ENCODE measurements around the gene COL4A4.

Gene COL4A4

DNA sequence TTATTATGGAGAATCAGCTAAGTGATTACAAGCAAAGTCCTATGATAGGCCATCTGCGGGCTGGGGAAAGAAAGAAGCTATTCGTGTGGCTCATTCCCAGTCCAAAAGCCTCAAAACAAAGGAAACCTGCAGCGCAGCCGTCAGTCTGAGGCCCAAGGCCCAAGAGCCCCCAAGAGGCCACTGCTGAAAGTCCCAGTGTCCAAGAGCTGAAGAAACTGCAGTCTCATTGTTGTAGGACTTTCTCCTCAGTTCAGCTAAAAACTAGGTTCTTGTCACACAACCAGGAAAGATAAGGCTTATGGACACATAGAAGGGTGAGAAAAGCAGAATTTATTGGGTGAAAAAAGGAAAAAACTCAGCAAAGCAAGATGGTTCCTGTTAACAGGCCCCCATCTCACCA, 185.0 kb downstream of the COL4A4 start:
- no peak for DNase-seq (ENCODE audit: low spot score)

DNA sequence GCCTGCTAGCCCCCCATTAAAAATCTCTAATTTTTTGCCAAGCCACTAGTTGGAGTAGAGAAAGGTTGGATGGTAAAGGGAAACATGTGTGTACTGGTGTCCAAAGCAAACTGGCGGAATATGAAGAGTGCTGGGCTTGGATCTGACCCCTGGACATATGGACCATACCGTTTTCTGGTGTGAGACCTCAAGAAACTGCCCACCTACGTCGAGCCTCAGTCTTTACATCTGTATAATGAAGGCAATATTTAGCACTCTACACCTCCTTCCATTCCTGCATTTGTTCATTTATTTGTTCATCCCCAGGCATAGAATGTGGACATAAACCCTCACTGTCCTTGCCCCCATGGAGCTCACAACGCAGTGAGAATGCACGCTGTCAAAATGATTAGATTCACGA, 185.7 kb downstream of the COL4A4 start:
- DNase-seq (ENCODE audit: low spot score), result no peak

- DNase-seq (ENCODE audit: low spot score), result no peak
Measured at GRCh38 chr2:226977775-226978190, 186.2 kb downstream of the COL4A4 start.

- DNase-seq (ENCODE audit: low spot score), result no peak
Measured at GRCh38 chr2:226973816-226974215, 190.2 kb downstream of the COL4A4 start.

DNA sequence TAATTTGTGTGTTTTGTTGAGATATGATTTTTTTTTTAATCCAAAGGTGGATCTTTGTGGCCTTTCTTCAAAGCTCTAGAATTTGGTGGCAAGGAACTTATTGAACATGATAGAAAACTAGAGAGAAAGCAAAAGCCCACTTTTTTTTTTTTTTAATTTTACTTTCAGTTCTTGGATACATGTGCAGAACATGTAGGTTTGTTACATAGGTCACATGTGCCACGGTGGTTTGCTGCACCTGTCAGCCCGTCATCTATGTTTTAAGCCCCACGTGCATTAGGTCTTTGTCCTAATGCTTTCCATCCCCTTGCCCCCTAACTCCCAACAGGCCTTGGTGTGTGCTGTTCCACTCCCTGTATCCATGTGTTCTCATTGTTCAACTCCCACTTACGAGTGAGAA, 192.2 kb downstream of the COL4A4 start:
- DNase-seq (ENCODE audit: low spot score), result no peak

GRCh38 chr2:226971084-226971483, 192.9 kb downstream of the COL4A4 start:
- DNase-seq (ENCODE audit: low spot score), result no peak

DNA sequence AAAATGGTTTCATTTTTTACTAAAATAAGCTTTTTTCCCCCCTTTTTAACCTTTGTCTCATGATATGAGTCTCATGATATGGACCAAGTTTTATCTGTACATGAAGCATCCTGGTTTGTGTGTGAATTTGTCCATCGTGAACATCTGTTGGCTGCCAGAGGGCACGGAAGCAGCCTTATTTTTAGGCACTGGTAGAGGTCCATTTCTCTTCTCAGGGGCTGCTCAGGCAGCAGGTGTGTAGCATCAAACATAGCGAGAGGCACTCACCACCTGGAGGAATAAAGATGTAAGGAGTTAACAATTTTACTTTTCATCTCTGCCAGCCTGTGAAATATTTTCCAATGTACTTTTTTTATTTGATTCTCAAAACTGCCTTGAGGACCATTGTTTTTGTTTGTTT, 193.6 kb downstream of the COL4A4 start:
- no peak for DNase-seq (ENCODE audit: low spot score)

GRCh38 chr2:226969417-226970080, 194.5 kb downstream of the COL4A4 start:
- DNase-seq (ENCODE audit: low spot score), result no peak

DNA sequence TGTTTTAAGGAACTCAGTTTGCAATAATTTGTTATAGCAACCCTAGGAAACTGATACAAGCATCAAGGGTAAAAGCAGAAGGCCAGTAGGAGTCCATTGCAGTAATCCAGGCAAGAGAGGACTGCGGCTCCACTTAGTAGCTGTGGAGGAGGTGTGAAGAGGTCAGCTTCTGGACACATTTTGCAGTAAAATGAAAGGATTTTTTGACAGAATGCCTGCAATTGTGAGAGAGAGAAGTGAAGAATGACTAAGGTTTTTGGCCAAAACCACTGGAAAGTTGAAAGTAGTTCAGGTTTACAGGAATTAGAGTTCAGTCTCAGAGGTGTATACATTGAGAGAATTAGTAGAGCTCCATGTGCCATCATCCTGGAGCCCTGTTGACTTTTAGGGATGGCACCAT, 198.6 kb downstream of the COL4A4 start:
- no peak for DNase-seq (ENCODE audit: low spot score)

GRCh38 chr2:226963528-226963927, 200.5 kb downstream of the COL4A4 start:
- DNase-seq (ENCODE audit: low spot score), result no peak

DNA sequence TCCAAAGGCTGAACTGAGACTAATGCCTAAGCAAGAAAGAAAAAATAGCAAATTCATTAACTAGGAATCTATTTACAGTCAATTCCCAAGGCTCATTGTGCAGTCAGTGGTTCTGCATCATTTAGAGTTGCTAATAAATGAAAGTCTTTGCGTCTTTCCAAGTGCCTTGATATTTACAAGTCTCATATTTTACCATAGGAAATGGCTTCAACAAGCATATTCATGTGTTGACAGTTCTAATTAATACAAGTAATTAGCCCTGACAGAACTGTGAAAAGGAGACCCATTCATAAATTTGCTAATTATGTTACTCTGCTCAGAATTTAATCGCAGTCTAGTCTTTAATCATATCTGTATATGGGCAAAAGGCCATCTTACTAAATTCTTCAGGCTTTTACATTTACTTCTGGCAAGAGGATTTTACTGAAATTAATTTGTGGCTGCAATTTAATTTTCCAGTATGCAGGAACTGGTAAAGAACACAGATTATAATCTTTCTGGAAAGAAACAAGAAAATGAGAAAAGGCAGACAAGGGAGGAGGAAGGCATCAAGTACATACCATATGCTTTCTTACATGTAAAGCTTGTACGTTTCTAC, 201.7 kb downstream of the COL4A4 start:
- no peak for DNase-seq (ENCODE audit: low spot score)

DNA sequence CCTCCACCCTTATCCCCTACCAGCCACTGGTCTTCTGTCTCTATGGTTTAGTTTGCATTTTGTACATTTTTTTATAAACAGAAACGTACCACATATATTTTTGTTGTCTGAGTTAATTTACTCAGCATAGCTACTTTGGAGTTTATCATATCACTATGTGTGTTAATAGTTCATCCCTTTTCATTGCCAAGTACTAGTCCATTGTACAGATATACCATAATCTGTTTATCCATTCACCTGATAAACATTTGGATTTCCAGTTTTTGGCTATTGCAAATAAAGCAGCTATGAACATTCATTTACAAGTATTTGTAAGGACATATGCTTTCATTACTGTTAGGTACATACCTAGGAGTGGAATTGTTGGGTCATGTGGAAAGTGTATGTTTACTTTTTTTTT, 204.6 kb downstream of the COL4A4 start:
- no peak for DNase-seq (ENCODE audit: low spot score)

GRCh38 chr2:226956659-226957058, 207.3 kb downstream of the COL4A4 start:
- DNase-seq (ENCODE audit: low spot score), result no peak

GRCh38 chr2:226953826-226954225, 210.2 kb downstream of the COL4A4 start:
- no peak for DNase-seq (ENCODE audit: low spot score)

GRCh38 chr2:226953206-226953605, 210.8 kb downstream of the COL4A4 start:
- no peak for DNase-seq (ENCODE audit: low spot score)
